ENCODE measurements around the gene PGLYRP1.

The PGLYRP1 gene

GRCh38 chr19:46022431-46023310, at the start of gene PGLYRP1:
Gene PGLYRP1, minus strand, starts transcription at chr19:46023053. Its CDS starts 32 bp downstream, at chr19:46023021.
- no peak for DNase-seq

GRCh38 chr19:46069806-46070341, 47.0 kb upstream of the PGLYRP1 start:
- DNase-seq = no peak

- no peak for DNase-seq
Measured at GRCh38 chr19:46068345-46069258, 45.7 kb upstream of the PGLYRP1 start.

- no peak for DNase-seq
Measured at GRCh38 chr19:46067691-46068090, 44.8 kb upstream of the PGLYRP1 start.

GRCh38 chr19:46066471-46066870, 43.6 kb upstream of the PGLYRP1 start:
- DNase-seq = no peak

GRCh38 chr19:46065486-46066071, 42.7 kb upstream of the PGLYRP1 start:
- DNase-seq = no peak

GRCh38 chr19:46063201-46063600, 40.3 kb upstream of the PGLYRP1 start:
- DNase-seq = no peak

GRCh38 chr19:46060012-46060411, 37.2 kb upstream of the PGLYRP1 start:
- DNase-seq = no peak

- DNase-seq = no peak
Measured at GRCh38 chr19:46058778-46059177, 35.9 kb upstream of the PGLYRP1 start.

- no peak for DNase-seq
Measured at GRCh38 chr19:46056536-46056935, 33.7 kb upstream of the PGLYRP1 start.

GRCh38 chr19:46052896-46053295, 30.0 kb upstream of the PGLYRP1 start:
- DNase-seq = no peak

- DNase-seq = no peak
Measured at GRCh38 chr19:46049597-46049996, 26.7 kb upstream of the PGLYRP1 start.

- no peak for DNase-seq
Measured at GRCh38 chr19:46043519-46043918, 20.7 kb upstream of the PGLYRP1 start.

- no peak for DNase-seq
Measured at GRCh38 chr19:46042252-46042883, 19.5 kb upstream of the PGLYRP1 start.

- DNase-seq = no peak
Measured at GRCh38 chr19:46040952-46041500, 18.2 kb upstream of the PGLYRP1 start, which contains the start of gene IGFL4. Gene IGFL4, minus strand, starts transcription at chr19:46041002. Its CDS starts 40 bp downstream, at chr19:46040962.

GRCh38 chr19:46040125-46040524, 17.3 kb upstream of the PGLYRP1 start:
- no peak for DNase-seq

- no peak for DNase-seq
Measured at GRCh38 chr19:46036744-46037128, 13.9 kb upstream of the PGLYRP1 start.

GRCh38 chr19:46035986-46036743, 13.3 kb upstream of the PGLYRP1 start:
- no peak for DNase-seq

GRCh38 chr19:46035546-46035945, 12.7 kb upstream of the PGLYRP1 start:
- DNase-seq = no peak

- no peak for DNase-seq
Measured at GRCh38 chr19:46033401-46033800, 10.5 kb upstream of the PGLYRP1 start.

GRCh38 chr19:46032597-46033025, 9.8 kb upstream of the PGLYRP1 start:
- no peak for DNase-seq
